T-helper 22 cell (primary cell): ENCODE data around the gene NEMP1.
"Not testable (repeated sequence)": the region's sequence is repeated elsewhere in the genome, so short reads cannot be mapped to it uniquely, and the experiment has no call there.

ENCODE experiments used
- DNase-seq: peaks from one replicate; pipeline ENCODE4 v3.0.0-alpha.2; 2020; ENCODE audit warnings: low read depth

NEMP1 gene

GRCh38 chr12:57078519-57079404, at the start of gene NEMP1:
NEMP1 (minus strand) TSS chr12:57078791; CDS start chr12:57078745, 46 bp downstream.
- peak; percentile 98 for DNase-seq

DNA sequence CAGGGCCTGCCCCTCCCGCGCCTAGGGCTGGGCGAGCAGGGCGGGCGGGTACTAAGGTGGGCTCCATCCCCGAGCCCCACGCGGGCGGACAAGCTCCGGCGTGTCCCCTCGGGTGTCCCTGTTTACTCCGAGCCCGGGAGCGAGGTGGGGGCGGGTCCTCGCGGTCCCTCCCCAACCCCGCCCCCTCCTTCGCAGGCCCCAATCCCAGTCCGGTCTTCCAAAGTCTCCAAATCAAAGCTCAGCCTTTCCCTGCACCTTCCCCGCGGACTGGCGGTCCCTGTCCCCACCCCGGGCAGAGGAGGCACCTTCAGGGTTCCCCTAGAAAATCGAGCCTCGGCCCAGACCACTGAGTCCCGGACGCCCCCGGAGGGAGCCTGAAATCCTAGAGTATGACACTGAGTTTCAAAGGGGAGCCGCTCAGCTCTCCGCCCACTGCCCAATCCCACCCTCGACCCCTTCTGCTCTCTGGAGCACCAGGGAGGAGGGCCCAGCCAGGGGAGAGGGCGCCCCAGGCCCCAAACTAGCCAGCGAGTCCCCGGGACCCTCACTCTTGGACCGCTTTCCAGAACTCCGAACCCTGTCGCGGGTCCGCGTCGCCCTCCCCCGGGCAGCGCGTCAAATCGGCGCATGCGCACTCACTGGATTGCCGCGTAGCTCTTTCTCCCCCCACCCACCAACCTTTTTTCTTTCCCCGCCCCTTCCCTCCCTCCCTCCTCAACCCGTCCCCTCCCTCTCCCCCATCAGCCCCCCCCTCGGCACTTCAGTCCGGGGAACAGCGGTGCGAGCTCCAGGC, 49.3 kb upstream of the NEMP1 start, which contains the start of gene LRP1:
Gene LRP1 (plus strand): TSS at position 758 of the 793 bp plus-strand sequence. CDS start 482 bp downstream, outside the sequence.
- peak; percentile 74 for DNase-seq

DNA sequence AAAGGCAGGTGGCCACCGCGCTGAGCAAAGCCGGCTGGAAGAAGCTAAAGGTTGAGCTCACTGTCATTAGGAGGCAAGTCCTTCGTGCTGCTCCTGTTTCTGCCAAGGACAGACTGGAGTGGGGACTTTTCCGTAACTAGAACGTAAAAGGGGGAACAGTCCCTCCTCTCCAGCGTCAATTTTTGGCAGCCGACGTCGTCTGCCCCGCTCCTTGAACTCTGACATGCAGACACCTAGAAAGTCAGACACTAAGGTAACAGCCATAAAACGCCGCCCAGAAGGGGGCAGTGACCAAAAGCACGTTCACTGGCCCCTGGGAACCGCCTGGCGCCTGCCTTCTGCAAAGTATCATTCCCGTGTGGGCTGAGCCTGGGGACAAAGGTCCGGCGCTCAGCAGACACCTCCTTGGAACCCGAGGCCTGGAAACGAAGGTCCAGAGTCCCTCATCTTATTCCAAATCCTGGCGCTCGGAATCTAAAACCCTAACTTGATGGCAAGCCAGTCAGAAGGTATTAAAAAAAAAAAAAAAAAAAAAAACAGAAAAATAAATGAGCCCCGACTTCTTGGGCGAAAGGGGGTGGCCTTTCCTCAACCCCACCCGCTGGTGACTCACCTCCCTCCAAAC, 48.6 kb upstream of the NEMP1 start:
- DNase-seq = peak; percentile 66

GRCh38 chr12:57126561-57126960, 48.0 kb upstream of the NEMP1 start:
- DNase-seq = no peak

DNA sequence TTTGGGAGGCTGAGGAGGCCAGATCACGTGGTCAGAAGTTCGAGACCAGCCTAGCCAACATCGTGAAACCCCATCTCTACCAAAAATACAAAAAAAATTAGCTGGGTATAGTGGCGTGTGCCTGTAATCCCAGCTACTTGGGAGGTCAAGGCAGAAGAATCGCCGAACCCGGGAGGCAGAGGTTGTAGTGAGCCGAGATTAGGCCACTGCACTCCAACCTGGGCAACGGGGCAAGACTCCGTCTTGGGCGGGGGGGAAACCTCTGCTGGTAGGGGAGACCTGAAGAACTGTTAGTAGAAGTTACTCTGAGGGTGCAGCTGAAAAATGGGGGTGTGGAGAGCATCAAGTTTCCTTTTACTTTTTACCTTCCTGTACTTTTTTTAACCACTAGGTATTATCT, 47.5 kb upstream of the NEMP1 start:
- DNase-seq = no peak

DNA sequence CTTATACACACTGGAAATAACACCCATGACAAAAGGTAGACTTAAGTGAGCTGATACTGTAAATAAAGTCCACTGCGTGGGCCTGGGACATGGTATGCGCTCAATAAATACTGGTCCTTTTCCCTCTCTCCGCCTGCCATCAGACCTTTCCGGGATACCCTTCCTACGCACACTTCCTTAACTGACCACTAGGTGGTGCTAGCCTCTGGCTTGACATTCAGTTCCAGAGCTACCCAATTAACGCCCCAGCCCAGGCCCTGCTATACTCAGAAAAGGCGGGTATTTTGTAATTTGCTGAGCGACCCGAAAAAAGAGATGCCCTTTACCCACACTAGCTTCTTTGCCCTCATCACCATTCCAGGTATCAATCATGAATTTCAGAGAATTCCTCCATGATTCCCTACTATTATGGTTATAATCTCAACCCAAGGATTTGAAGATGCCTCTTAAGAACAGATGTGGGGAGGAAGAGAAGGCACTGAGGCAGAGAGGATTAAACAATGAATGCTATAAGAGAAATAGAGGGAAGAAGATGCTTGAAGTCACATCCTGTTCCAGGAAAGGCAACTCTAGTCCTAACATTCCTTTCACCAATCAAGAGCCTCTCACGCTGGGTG, 45.8 kb upstream of the NEMP1 start:
- DNase-seq = peak; percentile 52

DNA sequence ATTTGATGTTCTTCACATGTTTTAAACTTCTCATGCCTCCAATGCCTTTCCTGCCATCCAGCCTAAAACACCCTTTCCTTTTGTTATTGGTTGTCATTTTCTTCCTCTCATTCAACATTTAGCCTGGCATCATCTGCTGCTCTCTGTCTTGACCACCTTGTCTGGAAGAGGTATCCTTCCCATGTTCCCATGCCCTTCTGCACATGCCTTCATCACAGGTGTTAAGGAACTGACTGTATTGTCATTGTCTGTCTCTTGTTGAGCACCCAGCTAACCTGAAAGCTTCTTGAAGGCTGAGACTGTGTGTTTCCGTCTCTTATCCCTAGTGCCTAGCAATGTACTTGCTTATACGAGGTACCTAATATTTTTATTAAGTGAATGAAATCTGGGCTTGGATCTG, 45.2 kb upstream of the NEMP1 start:
- DNase-seq = no peak

DNA sequence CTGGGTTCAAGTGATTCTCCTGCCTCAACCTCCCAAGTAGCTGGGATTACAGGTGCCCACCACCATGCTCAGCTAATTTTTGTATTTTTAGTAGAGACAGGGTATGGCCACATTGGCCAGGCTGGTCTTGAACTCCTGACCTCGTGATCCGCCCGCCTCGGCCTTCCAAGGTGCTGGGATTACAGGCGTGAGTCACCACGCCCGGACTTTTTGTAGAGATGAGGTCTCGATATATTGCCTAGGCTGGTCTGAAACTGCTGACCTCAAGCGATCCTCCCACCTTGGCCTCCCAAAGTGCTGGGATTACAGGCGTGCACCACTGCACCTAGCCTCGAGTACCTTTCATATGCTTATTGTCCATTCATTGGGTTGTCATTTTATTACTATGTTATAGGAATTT, 42.1 kb upstream of the NEMP1 start:
- DNase-seq = not testable (repeated sequence)

DNA sequence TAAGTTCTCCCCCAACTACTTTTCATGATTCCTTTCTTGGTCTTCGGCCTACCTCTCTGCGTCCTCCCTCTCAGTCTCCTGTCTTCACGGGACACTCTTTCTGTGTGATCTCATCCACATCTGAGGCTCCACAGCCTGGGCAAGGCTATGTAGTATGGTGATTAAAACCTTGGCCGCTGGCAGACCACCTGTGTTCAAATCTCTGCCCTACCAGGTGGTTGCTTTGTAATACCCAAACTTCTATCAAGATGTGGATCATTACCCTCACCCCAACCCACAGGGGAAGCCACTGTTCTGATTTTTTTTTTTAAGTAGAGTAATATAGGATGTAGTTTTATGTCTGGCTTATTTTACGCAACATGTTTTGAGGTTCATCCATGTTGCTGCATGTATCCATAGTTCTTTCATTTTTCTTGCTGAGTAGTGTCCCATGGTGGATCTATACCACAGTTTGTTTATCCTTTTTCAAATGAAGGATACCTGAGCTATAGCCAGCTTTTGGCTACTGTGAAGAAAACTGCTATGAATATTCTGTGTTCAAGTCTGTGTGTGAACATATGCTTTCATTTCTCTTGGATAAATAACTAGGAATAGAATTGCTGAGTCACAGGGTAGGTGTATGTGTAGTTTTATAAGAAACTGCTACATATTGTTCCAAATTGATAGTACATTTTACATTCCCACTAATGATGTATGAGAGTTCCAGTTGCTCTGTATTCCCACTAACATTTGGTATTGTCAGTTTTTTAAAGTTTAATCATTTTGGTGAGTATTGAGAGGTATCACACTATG, 40.9 kb upstream of the NEMP1 start:
- DNase-seq = no peak

- DNase-seq = no peak
Measured at GRCh38 chr12:57118711-57119271, 40.2 kb upstream of the NEMP1 start.

DNA sequence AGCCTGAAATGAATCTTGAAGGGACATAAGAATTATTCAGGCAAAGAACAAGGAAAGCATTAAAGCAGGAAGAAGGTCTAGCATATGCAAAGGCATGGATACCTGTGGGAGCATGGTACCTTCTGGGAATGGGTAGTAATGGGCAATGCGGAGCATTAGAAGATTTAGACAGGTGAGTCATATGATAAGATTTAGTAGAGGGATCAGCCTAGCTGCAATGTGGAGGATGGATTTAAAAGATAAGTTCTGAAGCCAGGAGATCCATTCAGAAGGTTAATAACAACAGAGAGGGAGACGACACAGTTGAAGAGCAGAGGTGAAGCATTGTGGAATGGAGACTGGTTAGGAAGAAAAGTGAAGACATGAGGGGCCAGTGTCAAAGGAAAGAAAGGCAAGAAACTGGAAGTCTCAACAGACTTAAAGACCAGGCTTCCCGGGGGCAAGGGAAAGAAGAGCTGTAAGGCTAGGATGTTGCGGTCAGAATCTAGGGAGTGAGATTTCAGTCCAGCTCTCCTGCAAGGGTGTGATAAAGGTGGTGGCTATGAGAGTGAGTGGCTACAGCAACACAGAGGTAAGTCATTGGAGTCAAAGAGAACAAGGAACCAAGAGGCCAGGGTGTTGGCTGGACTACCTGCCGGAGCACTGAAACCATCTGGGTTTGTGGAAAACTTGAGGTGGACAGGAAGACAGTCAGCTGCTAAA, 38.1 kb upstream of the NEMP1 start:
- DNase-seq = no peak

GRCh38 chr12:57112492-57113294, 34.1 kb upstream of the NEMP1 start:
- no peak for DNase-seq

DNA sequence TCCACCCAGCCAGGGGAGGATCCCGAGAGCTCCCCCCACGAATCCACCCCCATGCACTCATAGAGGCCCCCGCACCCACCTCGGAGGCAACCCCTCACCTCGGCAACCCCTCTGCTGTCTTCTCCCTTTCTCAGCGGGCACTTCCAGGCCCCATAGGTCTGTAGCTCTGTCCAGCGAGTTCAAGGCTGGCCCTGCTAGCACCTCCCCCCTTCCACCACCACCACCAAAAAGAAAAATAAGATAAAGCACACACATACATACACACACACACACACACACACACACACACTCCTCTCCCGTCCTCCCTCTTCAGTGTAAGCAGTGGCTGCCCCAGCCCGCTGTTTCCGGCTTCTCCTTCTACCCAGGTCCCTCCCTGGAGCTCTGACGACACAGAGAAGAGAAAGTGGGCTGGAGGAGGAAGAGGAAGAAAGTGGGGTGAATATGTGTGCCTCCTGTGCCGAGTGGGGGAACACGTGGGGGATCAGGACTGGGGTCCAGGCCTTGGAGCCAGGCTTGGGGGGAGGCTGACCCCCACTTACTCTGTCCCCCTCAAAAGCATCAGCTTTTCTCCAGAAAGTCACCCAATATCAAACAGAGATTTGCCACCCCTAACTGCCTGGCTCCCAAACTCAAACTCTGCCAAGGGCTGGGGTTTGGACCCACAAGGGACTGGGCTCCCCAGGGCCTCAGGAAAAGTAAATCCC, 32.6 kb upstream of the NEMP1 start, which contains the start of gene STAT6:
Gene STAT6 (minus strand): TSS at position 332 of the 704 bp plus-strand sequence. CDS start 3,084 bp downstream, outside the sequence.
- DNase-seq = peak; percentile 86

DNA sequence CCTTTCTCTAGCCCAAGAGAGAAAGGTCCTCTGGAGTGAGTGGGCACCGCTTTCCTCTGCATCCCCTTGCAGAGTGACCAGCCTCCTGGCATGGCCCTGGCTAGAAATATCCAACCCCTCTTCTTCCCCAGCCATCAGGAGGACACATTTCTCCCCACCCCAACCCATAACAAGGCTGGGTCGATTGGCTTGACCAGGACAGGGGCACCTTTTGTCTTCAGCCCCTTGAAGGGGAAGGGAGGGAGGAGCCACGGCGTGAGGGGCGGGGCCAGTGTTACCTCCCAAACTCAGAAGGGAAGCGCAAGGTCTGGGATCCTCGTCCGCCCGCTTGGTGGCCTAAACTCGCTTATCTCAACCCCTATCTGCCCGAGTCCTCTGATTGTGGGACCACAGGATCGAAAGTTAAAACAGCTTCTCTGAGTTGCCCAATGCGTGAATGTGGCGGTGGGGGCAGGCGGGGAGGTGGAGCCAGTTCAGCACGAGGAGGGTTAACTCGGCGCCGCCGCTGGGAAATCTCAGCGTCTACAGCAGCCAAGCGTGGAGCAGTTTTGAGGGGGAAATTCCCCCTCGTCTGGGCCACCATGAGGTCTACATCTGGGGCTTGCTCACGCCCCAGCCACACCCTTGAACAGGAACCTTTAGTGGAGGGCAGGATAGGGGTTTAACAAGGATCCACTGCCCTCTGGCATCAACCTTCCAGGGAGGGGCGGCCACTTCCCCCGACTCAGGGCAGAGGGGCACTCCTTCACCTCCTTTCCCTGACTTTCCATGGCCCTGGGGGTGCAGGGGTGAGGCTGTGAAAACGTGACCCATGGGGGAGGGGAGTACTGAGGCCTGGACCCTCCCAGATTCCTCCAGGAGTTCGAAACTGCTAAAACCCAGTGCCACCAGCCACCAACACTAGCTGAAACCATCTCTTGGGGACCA, 31.8 kb upstream of the NEMP1 start:
- peak; percentile 70 for DNase-seq

DNA sequence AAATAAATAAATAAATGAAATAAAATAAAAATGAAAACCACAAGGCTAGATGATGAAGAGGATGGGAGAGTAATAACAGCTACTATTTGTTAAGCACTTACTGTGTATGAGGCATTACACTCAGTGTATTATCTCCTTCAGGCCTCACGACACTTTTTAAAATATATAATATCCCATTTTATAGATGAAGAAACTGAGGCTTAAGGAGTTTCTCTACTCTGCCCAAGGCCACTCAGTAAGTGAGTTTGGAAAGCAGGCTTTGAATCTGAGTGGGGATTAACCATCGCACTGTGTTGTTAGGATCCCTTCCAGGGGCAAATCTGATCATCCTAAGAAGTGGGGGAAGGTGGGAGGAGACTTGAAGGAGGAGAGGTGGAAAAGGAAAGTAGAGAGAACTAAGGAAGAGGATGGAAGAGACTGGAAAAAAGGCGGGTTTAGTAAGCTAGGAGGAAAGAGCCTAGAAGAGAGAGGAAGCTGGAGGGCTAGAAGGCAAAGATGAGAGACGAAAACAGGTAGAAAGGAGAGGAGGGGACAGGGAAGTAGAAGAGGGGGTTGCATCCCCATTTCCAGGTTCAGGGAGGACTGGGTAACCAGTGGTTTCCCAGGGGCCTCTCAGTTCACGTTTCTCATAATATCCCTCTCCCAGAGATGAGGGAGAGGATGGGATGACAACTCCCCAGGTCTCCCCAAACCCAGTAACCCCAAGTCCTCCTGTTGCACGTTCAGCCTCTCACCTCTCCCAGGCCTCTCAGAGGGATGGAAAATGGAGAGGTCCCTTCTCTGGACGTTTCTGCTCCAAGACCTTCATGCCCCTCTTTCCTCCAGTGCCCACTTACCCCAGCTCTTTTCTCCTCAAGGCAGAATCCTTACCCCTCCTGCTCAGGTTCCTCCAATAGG, 30.9 kb upstream of the NEMP1 start:
- no peak for DNase-seq

DNA sequence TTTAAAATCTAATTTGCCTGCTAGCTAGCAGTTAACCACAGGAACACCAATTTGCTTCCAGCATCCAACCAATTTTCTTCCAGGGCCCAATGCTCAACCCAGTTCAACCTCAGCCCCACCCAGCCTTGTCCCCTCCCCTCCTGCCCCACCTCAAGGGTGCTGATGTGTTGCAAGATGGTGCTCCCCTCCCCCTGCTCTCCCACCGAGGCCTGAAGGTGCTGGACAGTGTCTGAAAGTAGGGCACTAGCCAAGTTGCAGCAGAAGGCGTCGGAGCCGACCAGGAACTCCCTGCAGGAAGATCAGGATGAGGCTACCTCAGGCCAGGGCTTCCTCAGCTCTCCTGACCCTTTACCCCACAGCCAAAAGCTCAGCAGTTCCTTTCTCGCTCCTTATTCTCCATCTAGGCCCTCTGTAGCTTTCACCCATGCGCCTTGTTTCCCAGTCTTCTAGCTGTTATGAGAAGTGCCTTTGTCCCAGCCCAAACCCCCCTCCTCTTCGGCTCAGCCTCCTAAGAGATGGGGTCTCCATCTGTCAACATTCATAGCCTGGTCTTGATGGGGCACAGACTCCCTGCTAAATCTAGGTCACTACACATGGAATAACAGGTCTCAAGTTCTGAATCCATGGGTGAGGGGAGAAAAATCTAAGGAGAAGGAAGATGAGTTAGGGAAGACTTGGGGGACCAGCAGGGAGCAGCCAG, 29.0 kb upstream of the NEMP1 start:
- no peak for DNase-seq
